GM08714 (cell line): Measurements from ENCODE around the gene DDX47.
A peak's percentile ranks its signal among the peaks of the same experiment; 100 is the strongest.
"Not testable (repeated sequence)": the region's sequence is repeated elsewhere in the genome, so short reads cannot be mapped to it uniquely, and the experiment has no call there.

Experiments
- H3K4me3 ChIP-seq: fragments of 200-500 bp; sonication (Bioruptor generic); 2 replicates; pipeline ENCODE4 v1.5.1; 2014; ENCODE audit warnings: mild to moderate bottlenecking, low read length, inconsistent platforms
- ZNF274 ChIP-seq: IDR thresholded peaks from 2 replicates; pipeline ENCODE4 v1.6.1; 2012; ENCODE audit warnings: mild to moderate bottlenecking, low read depth, low read length

Gene DDX47

GRCh38 chr12:12804432-12804886 is 8.7 kb upstream of the DDX47 start:
- H3K4me3 ChIP-seq = no peak overlapping the region
- no peak for TF ChIP-seq ZNF274

- H3K4me3 ChIP-seq = no peak overlapping the region
- TF ChIP-seq ZNF274 = no peak
Observed at GRCh38 chr12:12806784-12807516, 6.2 kb upstream of the DDX47 start.

- not testable (repeated sequence) for H3K4me3 ChIP-seq
Observed at GRCh38 chr12:12807517-12807903, 5.6 kb upstream of the DDX47 start.

- peak overlapping the region; percentile 61; the same call in 1 of the 2 replicates for H3K4me3 ChIP-seq
Observed at GRCh38 chr12:12807970-12808702, 5.0 kb upstream of the DDX47 start.

GRCh38 chr12:12810553-12811021 is 2.6 kb upstream of the DDX47 start:
- no peak for TF ChIP-seq ZNF274
- H3K4me3 ChIP-seq = no peak overlapping the region

More at GRCh38 chr12:12807970-12808702, 5.0 kb upstream of the DDX47 start:
- no peak for TF ChIP-seq ZNF274

GRCh38 chr12:12811343-12811742 is 1.8 kb upstream of the DDX47 start:
- no peak for TF ChIP-seq ZNF274
- no peak overlapping the region for H3K4me3 ChIP-seq

- TF ChIP-seq ZNF274 = no peak
- no peak overlapping the region for H3K4me3 ChIP-seq
Observed at GRCh38 chr12:12812174-12812573, 972 bp upstream of the DDX47 start.

- no peak for TF ChIP-seq ZNF274
- H3K4me3 ChIP-seq = no peak overlapping the region
Observed at GRCh38 chr12:12812618-12813119, 477 bp upstream of the DDX47 start.

GRCh38 chr12:12817616-12818015 is 4.5 kb downstream of the DDX47 start:
- no peak for TF ChIP-seq ZNF274

GRCh38 chr12:12818701-12819100 is 5.6 kb downstream of the DDX47 start:
- no peak overlapping the region for H3K4me3 ChIP-seq
- no peak for TF ChIP-seq ZNF274

More at GRCh38 chr12:12817616-12818015, 4.5 kb downstream of the DDX47 start:
- H3K4me3 ChIP-seq = no peak overlapping the region

GRCh38 chr12:12819221-12819620 is 6.1 kb downstream of the DDX47 start:
- TF ChIP-seq ZNF274 = no peak
- no peak overlapping the region for H3K4me3 ChIP-seq

GRCh38 chr12:12819752-12820311 is 6.7 kb downstream of the DDX47 start:
- H3K4me3 ChIP-seq = no peak overlapping the region
- no peak for TF ChIP-seq ZNF274

GRCh38 chr12:12820376-12820775 is 7.2 kb downstream of the DDX47 start:
- not testable (repeated sequence) for H3K4me3 ChIP-seq

- TF ChIP-seq ZNF274 = no peak
- no peak overlapping the region for H3K4me3 ChIP-seq
Observed at GRCh38 chr12:12821975-12822374, 8.8 kb downstream of the DDX47 start.

- no peak overlapping the region for H3K4me3 ChIP-seq
- TF ChIP-seq ZNF274 = no peak
Observed at GRCh38 chr12:12822886-12823285, 9.7 kb downstream of the DDX47 start.
